HuH-7 (cell line): ENCODE results near the gene NETO2.
A peak's percentile ranks its signal among the peaks of the same experiment; 100 is the strongest.
"Not testable (repeated sequence)": the region's sequence is repeated elsewhere in the genome, so short reads cannot be mapped to it uniquely, and the experiment has no call there.

Experiments
- DNase-seq: peaks from one replicate; pipeline ENCODE4 v3.0.0; 2011; ENCODE audit warnings: low spot score

The NETO2 gene

GRCh38 chr16:47134550-47134949 lies 9.2 kb downstream of the NETO2 start:
- no peak for DNase-seq

GRCh38 chr16:47132308-47132707 lies 11.4 kb downstream of the NETO2 start:
- no peak for DNase-seq

GRCh38 chr16:47129755-47130435 lies 13.8 kb downstream of the NETO2 start:
- DNase-seq = no peak

DNA sequence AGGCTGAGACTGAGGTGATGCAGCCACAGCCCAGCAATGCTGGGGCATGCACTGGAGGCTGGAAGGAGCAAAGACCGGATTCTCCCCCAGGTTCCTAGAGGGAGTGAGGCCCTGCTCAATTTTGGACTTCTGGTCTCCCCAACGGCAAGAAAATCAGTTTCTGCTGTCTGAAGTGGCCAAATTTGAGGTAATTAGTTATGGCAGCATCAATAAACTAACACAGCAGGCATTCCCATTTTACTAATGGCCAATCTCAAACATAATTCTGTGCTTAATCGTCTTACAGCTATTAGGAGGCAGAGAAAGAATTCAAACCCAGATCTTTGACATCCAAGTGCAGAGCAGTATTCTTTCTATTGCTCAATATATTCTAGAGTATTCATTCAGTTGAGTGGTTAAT lies 16.2 kb downstream of the NETO2 start:
- DNase-seq = no peak

GRCh38 chr16:47125757-47126156 lies 18.0 kb downstream of the NETO2 start:
- DNase-seq = no peak

DNA sequence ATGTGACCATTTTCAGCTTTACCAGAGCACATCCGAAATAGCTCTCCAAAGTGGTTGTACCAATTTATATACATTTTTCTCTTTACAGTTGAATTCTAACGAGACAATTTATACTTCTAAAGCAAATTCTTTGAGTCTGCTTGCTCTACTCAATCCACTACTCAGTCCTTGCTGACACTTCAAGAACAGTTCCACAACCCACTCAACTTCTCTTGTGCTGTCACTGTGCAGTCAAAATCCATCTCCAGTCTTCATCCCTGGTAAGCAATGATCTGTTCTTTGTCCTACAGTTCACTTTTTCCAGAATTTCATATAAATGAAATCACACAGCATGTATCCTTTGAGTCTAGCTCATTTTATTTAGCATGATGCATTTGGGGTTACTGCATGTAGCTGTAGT lies 30.6 kb downstream of the NETO2 start:
- no peak for DNase-seq

DNA sequence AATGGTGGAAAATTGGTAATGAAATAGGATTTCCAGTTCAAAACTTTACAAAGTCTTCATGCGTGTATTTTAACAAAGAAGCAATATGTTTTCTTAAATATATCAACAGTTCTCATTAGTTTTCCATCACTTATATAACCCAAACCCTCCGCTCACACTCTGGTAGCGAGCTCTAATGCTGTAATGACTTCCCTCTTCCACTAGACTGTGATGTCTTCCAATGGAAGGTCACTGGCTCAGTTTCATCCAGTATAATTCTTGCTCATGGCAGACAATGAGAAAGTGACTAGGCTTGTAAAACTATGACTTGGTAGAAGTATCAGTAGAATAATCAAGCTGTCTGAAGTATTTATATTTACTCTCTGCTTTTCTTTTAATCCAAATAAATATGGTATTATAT lies 32.8 kb downstream of the NETO2 start:
- DNase-seq = peak; percentile 1

- DNase-seq = no peak
Measured at GRCh38 chr16:47109361-47109760, 34.4 kb downstream of the NETO2 start.

- DNase-seq = not testable (repeated sequence)
Measured at GRCh38 chr16:47102921-47103320, 40.8 kb downstream of the NETO2 start.

DNA sequence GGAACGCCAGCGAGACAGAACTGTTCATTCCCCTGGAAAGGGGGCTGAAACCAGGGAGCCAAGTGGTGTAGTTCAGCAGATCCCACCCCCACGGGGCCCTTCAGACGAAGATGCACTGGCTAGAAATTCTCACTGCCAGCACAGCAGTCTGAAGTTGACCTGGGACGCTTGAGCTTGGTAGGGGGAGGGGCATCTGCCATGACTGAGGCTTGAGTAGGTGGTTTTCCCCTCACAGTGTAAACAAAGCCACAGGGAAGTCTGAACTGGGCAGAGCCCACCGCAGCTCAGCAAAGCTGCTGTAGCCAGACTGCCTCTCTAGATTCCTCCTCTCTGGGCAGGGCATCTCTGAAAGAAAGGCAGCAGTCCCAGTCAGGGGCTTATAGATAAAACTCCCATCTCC lies 46.6 kb downstream of the NETO2 start:
- not testable (repeated sequence) for DNase-seq

GRCh38 chr16:47096297-47096696 lies 47.4 kb downstream of the NETO2 start:
- no peak for DNase-seq

DNA sequence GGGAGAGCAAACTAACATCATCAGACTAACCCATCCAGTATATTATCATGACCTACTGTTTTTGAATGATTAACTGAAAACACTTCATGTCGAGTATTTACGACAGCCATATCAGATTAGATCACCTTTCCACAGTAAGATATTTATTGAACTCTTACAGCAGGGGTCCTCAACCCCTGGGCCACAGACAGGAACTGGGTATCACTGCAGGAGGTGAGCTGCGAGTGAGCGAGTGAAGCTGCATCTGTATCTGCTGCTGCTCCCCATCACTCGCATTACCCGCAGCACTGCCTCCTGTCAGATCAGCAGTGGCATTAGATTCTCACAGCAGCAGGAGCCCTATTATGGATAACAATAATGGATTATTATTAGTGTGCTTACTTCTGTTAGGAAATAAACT lies 59.5 kb downstream of the NETO2 start:
- DNase-seq = no peak

GRCh38 chr16:47082099-47082865 lies 61.5 kb downstream of the NETO2 start:
- DNase-seq = no peak

DNA sequence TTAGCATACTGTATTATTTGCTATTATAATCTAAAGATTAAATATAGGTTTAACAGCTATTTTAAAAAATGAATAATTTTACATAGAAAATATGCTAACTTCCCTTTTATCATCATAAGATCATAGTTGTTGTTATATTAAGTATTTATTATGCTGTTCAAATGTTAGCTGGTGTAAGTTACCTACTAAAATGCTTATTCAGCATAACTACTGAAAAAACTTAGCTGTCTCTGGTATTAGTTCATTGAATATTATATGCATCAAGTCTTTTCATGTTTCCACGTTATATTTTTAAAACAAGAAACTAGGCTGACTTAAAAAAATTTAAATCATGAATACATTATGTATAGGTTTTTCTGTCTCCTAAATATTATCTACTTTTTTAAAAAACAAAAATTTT lies 62.6 kb downstream of the NETO2 start:
- no peak for DNase-seq

GRCh38 chr16:47079860-47080259 lies 63.9 kb downstream of the NETO2 start:
- DNase-seq = no peak

DNA sequence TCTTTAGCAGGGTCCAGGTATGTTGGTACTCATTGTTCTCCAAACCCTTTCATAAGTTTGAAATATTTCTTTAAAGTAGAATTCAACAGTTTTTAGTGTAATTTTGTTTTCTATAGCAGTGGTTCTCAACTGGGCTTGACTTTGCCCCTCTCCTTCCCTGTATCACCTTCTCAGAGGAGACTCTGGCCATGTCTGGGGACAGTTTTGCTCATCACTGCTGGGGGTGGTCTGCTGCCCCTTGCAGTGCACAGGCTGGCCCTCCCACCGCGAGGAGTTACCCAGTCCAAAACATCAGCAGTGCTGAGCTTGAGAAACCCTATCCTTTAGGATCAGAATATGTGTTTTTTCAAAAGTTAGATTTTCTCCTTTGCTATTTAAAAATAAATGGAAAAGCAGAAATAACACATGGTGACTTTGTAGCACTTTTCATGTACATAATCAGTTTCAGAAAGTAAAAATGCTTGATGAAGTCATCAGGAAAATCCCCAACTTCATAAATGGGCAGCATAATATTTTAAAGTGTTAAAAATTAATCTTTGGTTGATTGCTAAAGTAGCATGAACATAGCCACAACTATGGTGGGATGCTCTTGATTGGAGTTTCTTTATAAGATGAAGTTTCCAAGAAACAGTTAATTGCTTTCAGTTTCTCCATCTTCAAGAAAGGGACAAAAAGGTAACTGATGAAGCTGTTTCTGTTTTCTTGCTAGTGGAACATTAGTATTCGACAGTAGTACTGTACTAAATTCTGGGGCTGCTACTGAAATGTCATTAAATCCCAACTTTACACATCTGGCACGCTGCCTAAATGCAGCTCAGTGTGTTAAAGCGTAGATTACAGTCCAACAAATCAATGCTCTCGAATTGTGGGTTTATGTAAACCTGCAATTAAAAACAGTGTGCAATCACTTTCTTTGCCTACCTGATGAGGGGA lies 70.3 kb downstream of the NETO2 start:
- DNase-seq = no peak

GRCh38 chr16:47072158-47072557 lies 71.6 kb downstream of the NETO2 start:
- DNase-seq = no peak

DNA sequence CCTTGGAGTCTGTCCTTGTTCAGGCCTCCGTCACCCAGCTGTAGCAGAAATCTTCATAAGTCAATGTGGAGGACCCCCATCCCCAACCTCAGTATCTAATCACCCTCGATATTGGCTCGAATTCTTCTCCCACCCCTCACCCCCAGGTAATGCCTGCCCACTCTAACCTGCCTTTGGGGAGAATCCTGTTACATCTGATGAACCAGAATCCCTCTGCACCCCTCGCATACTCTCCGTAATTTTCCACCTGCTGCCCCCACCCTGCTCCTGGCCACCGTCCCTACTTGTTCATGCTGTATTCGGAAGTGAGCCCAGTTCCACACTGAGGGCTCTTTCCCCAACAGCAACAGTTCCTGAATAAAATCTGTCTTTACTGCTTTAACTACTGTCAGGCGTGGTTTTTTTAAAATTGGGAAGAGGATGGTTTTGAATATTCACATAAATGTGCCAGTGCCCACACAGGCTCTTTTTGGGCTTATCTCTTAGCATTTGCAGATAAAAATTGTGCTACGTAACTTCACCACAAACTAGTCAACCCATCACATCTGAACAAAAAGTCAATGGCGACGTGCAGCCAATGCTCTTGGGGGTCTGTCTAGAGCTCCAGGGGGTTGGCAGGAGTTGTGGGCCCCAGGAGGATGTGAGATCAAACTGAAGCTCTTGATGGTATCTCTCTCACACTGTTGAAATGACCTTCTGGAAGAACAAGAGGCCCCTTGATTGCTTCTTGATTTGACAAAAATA lies 73.7 kb downstream of the NETO2 start:
- no peak for DNase-seq

DNA sequence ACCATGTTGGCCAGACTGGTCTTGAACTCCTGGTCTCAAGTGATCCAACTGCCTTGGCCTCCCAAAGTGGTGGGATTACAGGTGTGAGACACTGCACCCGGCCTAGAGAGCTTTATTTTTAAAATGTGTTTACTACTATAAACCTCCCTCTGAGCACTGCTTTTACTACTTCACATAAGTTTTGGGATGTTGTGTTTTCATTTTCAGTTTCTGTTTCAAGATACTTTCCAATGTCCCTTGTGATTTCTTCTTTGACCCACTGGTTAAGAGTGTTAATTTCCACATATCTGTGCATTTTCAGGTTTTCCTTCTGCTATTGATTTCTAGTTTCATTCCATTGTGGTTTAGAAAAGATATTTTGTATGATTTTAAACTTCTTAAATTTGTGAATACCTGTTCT lies 74.4 kb downstream of the NETO2 start:
- no peak for DNase-seq

- no peak for DNase-seq
Measured at GRCh38 chr16:47067203-47067602, 76.5 kb downstream of the NETO2 start.

- no peak for DNase-seq
Measured at GRCh38 chr16:47065766-47066688, 77.7 kb downstream of the NETO2 start.
